GM21717 (cell line): ENCODE measurements around the gene UNC5C.

Experiments
- ATAC-seq: cut with Tn5 transposase; IDR thresholded peaks from one replicate; pipeline ENCODE4 v1.9.1; 2021; ENCODE audit warnings: mild to moderate bottlenecking, moderate library complexity; ENCODE audit not compliant: unreplicated experiment

UNC5C gene

GRCh38 chr4:95546866-95547714 lies 1.7 kb downstream of the UNC5C start:
- ATAC-seq: no peak

GRCh38 chr4:95546221-95546620 lies 2.6 kb downstream of the UNC5C start:
- ATAC-seq: no peak

- no peak for ATAC-seq
Observed at GRCh38 chr4:95545546-95545945, 3.2 kb downstream of the UNC5C start.

- no peak for ATAC-seq
Observed at GRCh38 chr4:95544113-95545103, 4.4 kb downstream of the UNC5C start.

- peak; percentile 73 for ATAC-seq
Observed at GRCh38 chr4:95541889-95542607, 6.7 kb downstream of the UNC5C start.

GRCh38 chr4:95541094-95541493 lies 7.7 kb downstream of the UNC5C start:
- ATAC-seq: no peak

- no peak for ATAC-seq
Observed at GRCh38 chr4:95540227-95540626, 8.5 kb downstream of the UNC5C start.

GRCh38 chr4:95539106-95539505 lies 9.7 kb downstream of the UNC5C start:
- ATAC-seq: no peak

GRCh38 chr4:95537863-95538488 lies 10.8 kb downstream of the UNC5C start:
- ATAC-seq: no peak

GRCh38 chr4:95537191-95537590 lies 11.6 kb downstream of the UNC5C start:
- no peak for ATAC-seq

- no peak for ATAC-seq
Observed at GRCh38 chr4:95536650-95537049, 12.1 kb downstream of the UNC5C start.

- ATAC-seq: no peak
Observed at GRCh38 chr4:95535180-95535579, 13.6 kb downstream of the UNC5C start.

GRCh38 chr4:95534032-95534431 lies 14.7 kb downstream of the UNC5C start:
- ATAC-seq: no peak

- no peak for ATAC-seq
Observed at GRCh38 chr4:95533254-95533653, 15.5 kb downstream of the UNC5C start.

GRCh38 chr4:95532305-95532704 lies 16.5 kb downstream of the UNC5C start:
- no peak for ATAC-seq

- no peak for ATAC-seq
Observed at GRCh38 chr4:95531141-95531540, 17.6 kb downstream of the UNC5C start.

GRCh38 chr4:95529946-95530345 lies 18.8 kb downstream of the UNC5C start:
- ATAC-seq: no peak

GRCh38 chr4:95528388-95528948 lies 20.3 kb downstream of the UNC5C start:
- no peak for ATAC-seq

GRCh38 chr4:95526075-95526474 lies 22.7 kb downstream of the UNC5C start:
- ATAC-seq: no peak

GRCh38 chr4:95524729-95525128 lies 24.0 kb downstream of the UNC5C start:
- peak; percentile 59 for ATAC-seq
